22Rv1 (cell line): ENCODE results near the gene DENND1A.
"Not testable (repeated sequence)": the region's sequence is repeated elsewhere in the genome, so short reads cannot be mapped to it uniquely, and the experiment has no call there.

Source experiments
- H3K27ac ChIP-seq: fragments of 450-650 bp; 2 replicates; pipeline ENCODE4 v1.5.1; 2017
- ZFX ChIP-seq: fragments of 450-650 bp; IDR thresholded peaks from 2 replicates; pipeline ENCODE4 v1.6.1; 2017; ENCODE audit warnings: antibody characterized with exemption, borderline replicate concordance
- TF ChIP-seq, protein P1 (sequence below): fragments of 450-650 bp; IDR thresholded peaks from 2 replicates; pipeline ENCODE4 v1.5.1; 2017; ENCODE audit warnings: mild to moderate bottlenecking

Gene DENND1A

DNA sequence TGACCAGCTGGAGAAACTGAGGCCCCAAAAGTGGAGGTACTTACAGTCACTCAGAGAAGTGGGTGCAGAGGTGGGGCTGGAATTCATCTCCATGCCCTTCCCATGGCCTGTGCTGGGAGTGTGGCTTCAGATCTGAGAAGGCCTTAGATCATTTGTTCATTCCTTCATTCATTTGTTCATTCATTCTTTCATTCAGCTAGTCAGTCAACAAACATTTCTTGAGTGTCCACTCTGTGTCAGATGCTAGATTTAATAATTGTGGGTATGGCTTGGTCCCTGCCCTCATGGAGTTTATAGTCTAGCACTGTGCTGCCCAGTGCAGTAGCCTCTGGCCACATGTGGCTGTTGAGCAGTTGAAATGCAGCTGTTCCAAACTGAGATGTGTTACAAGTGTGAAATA lies 593.0 kb downstream of the DENND1A start:
- no peak overlapping the region for H3K27ac ChIP-seq
- TF ChIP-seq, protein P1, sequence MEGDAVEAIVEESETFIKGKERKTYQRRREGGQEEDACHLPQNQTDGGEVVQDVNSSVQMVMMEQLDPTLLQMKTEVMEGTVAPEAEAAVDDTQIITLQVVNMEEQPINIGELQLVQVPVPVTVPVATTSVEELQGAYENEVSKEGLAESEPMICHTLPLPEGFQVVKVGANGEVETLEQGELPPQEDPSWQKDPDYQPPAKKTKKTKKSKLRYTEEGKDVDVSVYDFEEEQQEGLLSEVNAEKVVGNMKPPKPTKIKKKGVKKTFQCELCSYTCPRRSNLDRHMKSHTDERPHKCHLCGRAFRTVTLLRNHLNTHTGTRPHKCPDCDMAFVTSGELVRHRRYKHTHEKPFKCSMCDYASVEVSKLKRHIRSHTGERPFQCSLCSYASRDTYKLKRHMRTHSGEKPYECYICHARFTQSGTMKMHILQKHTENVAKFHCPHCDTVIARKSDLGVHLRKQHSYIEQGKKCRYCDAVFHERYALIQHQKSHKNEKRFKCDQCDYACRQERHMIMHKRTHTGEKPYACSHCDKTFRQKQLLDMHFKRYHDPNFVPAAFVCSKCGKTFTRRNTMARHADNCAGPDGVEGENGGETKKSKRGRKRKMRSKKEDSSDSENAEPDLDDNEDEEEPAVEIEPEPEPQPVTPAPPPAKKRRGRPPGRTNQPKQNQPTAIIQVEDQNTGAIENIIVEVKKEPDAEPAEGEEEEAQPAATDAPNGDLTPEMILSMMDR: no peak
- TF ChIP-seq ZFX: no peak

DNA sequence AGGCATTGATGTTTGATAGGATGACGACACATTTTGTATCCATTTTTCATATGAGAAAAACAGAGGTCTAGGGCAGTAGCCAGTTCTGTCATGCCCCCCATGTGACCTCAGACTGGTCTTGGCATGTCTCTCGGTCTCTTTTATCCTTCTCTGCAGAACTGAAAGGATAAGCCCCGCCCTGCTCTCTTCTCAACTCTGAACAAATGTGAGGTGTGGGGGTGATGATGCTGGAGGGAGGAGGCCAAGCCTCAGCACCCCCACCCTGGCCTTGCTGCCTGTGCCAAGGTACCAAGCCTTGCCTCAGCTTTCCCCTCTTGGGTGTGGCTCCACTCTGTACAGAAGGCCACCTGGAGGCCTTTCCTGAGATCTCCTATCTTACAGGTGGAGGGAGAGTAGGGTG lies 593.5 kb downstream of the DENND1A start:
- no peak overlapping the region for H3K27ac ChIP-seq
- TF ChIP-seq, protein P1: no peak
- TF ChIP-seq ZFX: no peak

DNA sequence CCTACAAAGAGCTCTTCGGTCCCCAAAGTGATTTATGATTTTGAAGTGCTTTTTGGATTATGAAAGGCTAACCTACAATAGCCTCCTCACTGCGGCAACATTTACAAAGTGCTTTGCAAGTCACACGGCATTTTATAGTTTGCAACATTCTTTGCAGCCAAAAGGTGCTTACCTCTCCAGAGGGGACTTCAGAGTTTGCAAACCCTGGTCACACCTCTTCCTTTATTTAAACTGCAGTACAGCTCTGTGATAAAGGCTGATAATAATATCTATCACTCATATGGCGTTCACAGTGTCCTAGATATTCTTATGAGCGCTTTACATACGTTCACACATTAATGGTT lies 594.0 kb downstream of the DENND1A start:
- TF ChIP-seq ZFX: no peak
- TF ChIP-seq, protein P1: no peak
- H3K27ac ChIP-seq: no peak overlapping the region

DNA sequence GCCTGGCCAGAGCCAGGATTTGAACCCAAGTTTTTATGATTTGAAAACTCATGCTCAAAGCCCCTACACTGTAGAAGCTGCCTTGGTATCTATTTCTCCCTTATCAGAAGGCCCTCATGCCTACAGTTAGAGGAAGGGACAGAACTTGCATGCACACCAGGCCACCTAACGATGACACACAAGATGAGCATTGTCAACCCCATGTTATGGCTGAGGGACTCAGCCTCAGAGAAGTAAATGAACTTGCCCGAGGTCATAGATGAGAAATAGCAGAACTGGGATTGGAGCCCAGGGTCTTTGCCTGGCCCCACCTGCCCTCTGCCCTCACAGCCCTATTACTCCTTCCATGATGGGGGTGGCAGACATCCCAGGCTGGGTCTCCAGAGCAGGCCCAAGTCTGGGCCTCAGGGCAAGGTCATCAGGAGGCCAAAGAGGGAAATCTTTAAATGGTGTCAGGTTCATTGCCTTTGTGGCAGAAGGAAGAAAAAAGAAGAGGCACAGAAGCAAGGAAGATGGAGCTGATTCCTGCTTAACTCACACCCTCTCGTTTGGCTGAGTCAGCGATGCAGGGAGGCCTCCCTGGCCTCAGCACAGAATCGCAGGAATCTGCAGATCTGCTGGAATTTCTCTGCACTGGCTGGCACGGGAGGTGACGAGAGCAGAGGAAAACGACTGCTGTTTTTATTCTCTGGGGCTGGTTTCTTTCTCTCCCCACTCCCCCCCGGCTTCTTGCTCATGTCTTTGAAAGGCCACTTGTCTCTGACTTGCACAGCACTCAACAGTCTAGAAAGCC lies 594.5 kb downstream of the DENND1A start:
- H3K27ac ChIP-seq: no peak overlapping the region
- TF ChIP-seq, protein P1: no peak
- TF ChIP-seq ZFX: no peak

DNA sequence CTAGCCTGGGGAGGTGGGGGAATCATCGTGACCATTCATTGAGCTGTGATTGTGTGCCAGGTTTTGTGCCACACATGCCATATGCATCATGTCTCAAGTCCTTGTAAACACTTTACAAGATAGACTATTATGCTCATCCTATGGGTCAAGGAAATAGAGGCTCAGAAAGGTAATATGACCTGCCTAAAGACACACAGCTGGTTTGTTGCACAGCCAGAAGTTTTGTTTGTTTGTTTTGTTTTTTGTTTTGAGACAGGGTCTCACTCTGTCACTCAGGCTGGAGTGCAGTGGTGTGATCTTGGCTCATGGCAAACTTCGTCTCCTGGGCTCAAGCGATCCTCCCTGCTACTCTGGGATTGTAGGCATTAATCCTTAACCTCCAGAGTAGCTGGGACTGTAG lies 595.3 kb downstream of the DENND1A start:
- H3K27ac ChIP-seq: no peak overlapping the region
- TF ChIP-seq, protein P1: no peak
- no peak for TF ChIP-seq ZFX

DNA sequence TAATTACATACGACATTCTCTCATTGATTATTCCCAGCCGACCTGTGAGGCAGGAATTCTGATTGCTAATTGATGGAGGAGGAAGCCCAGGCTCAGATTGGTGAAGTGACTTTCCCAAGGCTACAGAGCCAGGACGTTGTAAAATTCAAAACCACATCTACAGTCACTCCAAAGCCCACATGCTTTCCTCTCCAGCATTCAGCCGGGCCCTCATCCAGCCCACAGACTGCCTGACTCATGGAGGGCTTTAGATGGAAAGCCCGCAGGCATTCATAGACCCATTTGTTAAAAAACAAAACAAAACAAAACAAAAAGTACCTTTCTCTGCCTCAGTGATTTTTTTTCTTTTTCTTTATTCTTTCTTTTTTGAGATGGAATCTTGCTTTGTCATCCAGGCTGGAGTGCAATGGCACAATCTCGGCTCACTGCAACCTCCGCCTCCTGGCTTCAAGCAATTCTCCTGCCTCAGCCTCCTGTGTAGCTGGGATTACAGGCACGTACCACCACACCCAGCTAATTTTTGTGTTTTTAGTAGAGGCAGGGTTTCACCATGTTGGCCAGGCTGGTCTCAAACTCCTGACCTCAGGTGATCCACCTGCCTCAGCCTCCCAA lies 596.8 kb downstream of the DENND1A start:
- not testable (repeated sequence) for H3K27ac ChIP-seq

DNA sequence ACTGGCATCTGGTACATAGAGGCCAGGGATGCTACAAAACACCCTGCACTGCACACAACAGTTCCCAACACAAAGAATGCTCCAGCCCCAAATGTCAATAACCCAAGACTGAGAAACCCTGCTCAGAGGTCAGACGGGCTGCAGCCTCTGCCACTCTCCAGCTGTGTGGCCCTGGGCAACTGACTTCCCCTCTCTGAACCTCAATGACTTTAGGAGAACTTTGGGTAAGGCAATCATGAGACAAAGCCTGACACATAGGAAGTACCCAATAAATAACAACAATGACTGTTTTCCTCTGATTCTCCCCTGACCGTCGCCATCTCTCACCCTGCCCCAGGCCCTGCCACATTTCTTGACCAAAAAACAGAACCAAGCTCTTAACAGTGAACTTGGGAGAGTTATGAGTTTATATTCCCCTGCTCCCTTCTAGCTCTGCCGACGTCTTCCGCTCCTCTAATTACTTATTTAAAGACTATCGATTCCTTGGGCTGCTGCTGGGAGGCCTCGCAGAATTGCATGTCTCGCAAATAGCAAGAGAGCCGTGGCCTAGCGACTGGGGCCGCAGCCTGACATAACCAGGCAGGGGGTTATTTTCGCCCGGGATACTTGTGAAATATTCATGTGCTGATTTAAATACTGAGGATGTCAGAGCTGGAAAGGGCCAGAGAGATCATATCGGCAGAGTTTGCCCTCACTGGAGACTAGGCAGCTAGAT lies 598.4 kb downstream of the DENND1A start:
- H3K27ac ChIP-seq: no peak overlapping the region
- no peak for TF ChIP-seq ZFX
- TF ChIP-seq, protein P1: no peak
